Type B pancreatic cell (in vitro differentiated cells): ENCODE data around the gene THRAP3. TPM values are rescaled to one million over a fixed set of nuclear protein-coding genes. Genes with fewer than 3 reads are reported as not detected.

Experiments
- DNase-seq: peaks from one replicate; pipeline ENCODE4 v3.0.0; 2021; ENCODE audit warnings: mixed read lengths; ENCODE audit not compliant: unreplicated experiment; ENCODE audit errors: extremely low spot score
- H3K27ac Mint-ChIP-seq: 2 replicates; pipeline ENCODE4 v1.8.0; 2021; ENCODE audit warnings: mild to moderate bottlenecking, mixed read lengths
- H3K27me3 Mint-ChIP-seq: 2 replicates; pipeline ENCODE4 v1.8.0; 2021; ENCODE audit warnings: mixed read lengths
- H3K36me3 Mint-ChIP-seq: 2 replicates; pipeline ENCODE4 v1.8.0; 2021; ENCODE audit warnings: mixed read lengths
- H3K4me1 Mint-ChIP-seq: one replicate; pipeline ENCODE4 v1.8.0; 2021; ENCODE audit warnings: mixed read lengths; ENCODE audit not compliant: unreplicated experiment
- H3K4me3 Mint-ChIP-seq: 2 replicates; pipeline ENCODE4 v1.8.0; 2021; ENCODE audit warnings: mild to moderate bottlenecking, mixed read lengths
- H3K9me3 Mint-ChIP-seq: 2 replicates; pipeline ENCODE4 v1.8.0; 2021; ENCODE audit warnings: mixed read lengths
- total RNA-seq: library from RNA; stranded (reverse); gene quantifications from 2 replicates; pipeline ENCODE4 v1.2.1, GENCODE V29; 2021; ENCODE audit warnings: low replicate concordance
- TF ChIP-seq, protein P1 (sequence below): fragments of 200-600 bp; sonication (generic); conservative IDR thresholded peaks from 2 replicates; pipeline ENCODE4 v1.5.0; 2021; ENCODE audit warnings: antibody characterized with exemption, mild to moderate bottlenecking

The THRAP3 gene
- total RNA-seq, 1 donor from 2014 or later, result 135 TPM

DNA sequence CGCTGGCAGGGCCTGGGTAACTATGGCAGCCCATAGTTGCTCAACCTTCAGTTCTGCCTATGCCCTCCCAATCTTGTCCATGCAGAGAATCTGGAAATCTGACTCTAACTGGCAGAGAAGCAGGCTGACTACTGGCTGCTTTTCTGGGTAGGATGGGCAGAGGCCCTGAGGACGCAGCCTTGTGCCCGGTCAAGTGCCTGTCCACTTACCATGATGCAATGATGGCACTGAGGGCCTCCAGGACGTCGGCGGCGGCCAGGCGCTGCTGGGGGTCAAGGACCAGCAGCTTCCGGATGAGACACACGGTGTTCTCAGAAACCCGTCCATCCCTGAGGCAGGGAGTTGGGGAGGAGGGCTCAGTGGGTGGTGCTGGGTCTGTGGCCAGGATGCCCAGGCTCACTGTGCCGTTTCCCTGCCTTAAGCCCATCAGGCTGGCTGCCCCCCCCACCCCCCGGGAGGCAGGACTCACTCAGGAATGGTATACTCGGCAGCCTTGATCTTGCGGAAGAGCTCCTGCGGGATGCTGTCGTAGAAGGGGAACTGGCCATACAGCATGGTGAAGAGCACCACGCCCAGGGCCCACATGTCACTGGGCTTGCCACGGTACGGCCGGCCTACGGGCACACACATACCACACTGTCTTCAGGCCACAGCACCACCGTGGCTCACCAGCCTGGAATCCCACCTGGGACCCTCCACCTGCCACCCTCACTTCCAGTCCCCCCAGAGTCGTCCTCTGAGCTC is 119.6 kb downstream of the THRAP3 start:
- TF ChIP-seq, protein P1, sequence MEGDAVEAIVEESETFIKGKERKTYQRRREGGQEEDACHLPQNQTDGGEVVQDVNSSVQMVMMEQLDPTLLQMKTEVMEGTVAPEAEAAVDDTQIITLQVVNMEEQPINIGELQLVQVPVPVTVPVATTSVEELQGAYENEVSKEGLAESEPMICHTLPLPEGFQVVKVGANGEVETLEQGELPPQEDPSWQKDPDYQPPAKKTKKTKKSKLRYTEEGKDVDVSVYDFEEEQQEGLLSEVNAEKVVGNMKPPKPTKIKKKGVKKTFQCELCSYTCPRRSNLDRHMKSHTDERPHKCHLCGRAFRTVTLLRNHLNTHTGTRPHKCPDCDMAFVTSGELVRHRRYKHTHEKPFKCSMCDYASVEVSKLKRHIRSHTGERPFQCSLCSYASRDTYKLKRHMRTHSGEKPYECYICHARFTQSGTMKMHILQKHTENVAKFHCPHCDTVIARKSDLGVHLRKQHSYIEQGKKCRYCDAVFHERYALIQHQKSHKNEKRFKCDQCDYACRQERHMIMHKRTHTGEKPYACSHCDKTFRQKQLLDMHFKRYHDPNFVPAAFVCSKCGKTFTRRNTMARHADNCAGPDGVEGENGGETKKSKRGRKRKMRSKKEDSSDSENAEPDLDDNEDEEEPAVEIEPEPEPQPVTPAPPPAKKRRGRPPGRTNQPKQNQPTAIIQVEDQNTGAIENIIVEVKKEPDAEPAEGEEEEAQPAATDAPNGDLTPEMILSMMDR, result no peak
- Mint-ChIP-seq H3K4me3 (no peak overlapping the region), H3K36me3 (peaks cover 9% of the 10 kb centered on the region), H3K4me1 (no peaks in the 10 kb centered on the region), H3K27me3 (no peaks in the 10 kb centered on the region), H3K9me3 (no peaks in the 10 kb centered on the region), H3K27ac (no peak overlapping the region)
- DNase-seq, result no peak

DNA sequence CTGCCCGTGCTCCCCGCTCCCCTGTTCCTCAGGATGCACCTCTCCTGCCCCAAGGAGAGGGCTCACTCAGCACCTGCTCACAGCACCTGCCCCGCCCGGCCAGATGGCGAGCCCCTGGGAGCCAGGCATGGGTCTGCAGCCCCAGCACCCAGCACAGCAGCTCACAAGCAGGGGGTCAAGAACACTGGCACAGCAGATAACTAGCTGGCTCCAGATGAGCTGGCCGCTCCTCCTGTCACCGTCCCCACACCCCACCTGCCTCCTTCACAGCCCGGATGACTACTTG is 120.1 kb downstream of the THRAP3 start:
- TF ChIP-seq, protein P1, result no peak
- H3K4me3 Mint-ChIP-seq, result no peak overlapping the region
- no peak for DNase-seq
- H3K36me3 Mint-ChIP-seq, result peaks cover 9% of the 10 kb centered on the region
- H3K9me3 Mint-ChIP-seq, result no peaks in the 10 kb centered on the region
- H3K27ac Mint-ChIP-seq, result no peak overlapping the region
- no peaks in the 10 kb centered on the region for H3K27me3 Mint-ChIP-seq
- H3K4me1 Mint-ChIP-seq, result no peaks in the 10 kb centered on the region

DNA sequence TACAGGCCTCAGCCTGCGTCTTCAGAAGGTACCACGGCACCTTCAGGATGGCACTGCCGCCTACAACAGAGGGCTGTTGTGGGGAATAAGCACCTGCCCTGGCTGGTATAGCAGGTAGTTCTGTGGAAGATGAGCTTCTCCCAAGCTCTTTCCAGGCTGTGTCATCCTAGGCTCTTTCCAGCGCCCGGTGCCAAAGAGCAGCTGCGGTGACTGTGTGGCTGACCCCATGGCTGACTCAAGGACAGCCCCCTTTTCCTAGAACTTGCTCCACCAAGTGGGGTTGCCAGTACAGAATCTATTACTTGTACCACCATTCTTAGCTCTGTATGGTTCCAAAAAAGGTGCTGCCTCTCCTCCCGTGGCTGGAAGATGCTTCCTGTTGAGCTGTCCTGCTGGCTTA is 121.1 kb downstream of the THRAP3 start:
- TF ChIP-seq, protein P1, result no peak
- Mint-ChIP-seq H3K9me3 (no peaks in the 10 kb centered on the region), H3K36me3 (peaks cover 9% of the 10 kb centered on the region)

DNA sequence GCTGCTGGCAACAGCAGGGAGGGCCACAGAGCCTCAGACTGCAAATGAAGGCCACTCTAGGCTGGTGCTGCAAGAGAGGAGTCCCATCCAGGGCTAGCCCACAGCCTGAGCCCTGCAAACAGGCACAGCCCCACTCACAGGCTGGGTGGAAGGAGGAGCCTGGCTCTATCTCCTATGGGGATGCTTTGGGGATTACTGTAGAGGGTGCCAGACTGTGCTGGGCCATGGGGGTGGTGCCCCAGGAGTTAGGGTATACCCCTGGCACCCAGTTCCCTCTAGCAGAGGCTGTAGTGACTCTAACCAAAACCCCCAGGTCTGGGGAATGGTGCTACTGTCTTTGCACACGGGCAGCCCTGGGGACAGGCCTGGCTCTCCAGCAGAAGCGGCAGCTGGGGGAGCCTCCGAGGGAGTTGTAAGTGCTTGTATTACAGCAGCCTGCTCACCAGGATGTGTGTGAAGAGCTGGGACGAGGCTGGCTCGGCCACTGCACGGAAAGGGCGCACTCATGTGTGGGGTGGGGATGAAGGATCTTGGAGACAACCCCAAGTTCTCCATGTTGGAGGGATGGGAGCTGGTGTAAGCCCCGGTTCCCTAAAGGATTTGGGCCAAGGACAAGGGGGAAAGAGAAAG is 122.6 kb downstream of the THRAP3 start:
- Mint-ChIP-seq H3K4me1 (peaks cover 7% of the 10 kb centered on the region), H3K36me3 (peaks cover 9% of the 10 kb centered on the region), H3K27ac (no peak overlapping the region), H3K9me3 (no peaks in the 10 kb centered on the region), H3K27me3 (no peaks in the 10 kb centered on the region), H3K4me3 (no peak overlapping the region)
- TF ChIP-seq, protein P1, result no peak
- DNase-seq, result no peak

More for the DNA sequence above, 121.1 kb downstream of the THRAP3 start:
- H3K4me1 Mint-ChIP-seq, result no peaks in the 10 kb centered on the region
- no peak overlapping the region for H3K4me3 Mint-ChIP-seq
- DNase-seq, result no peak
- H3K27me3 Mint-ChIP-seq, result no peaks in the 10 kb centered on the region
- no peak overlapping the region for H3K27ac Mint-ChIP-seq

DNA sequence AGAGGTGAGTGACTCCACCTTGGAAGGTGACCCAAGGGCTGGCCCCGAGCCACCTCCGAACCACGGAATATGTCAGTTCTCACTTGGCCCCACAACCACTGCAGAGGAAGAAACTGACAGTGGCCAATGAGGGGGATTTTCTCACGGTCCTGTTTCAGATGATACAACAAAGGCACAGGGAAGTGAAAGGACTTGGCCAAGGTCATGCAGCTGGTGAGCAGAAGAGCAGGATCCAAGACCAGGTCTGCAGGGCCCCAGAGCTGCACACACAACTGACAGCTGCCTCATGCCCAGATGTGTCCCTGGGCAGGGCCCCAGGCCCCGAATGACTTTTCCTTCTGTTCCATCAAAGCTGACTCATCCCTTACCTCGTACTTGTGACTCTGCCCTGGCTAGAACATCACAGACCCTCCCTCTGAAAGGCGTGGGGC is 125.0 kb downstream of the THRAP3 start:
- Mint-ChIP-seq H3K4me3 (no peak overlapping the region), H3K27me3 (no peaks in the 10 kb centered on the region), H3K4me1 (peaks cover 16% of the 10 kb centered on the region), H3K27ac (no peak overlapping the region), H3K36me3 (peaks cover 17% of the 10 kb centered on the region), H3K9me3 (no peaks in the 10 kb centered on the region)
- TF ChIP-seq, protein P1, result no peak
- no peak for DNase-seq
